Measurements from ENCODE around the gene NDUFB5.
"Not testable (repeated sequence)": the region's sequence is repeated elsewhere in the genome, so short reads cannot be mapped to it uniquely, and the experiment has no call there.

NDUFB5 gene

DNA sequence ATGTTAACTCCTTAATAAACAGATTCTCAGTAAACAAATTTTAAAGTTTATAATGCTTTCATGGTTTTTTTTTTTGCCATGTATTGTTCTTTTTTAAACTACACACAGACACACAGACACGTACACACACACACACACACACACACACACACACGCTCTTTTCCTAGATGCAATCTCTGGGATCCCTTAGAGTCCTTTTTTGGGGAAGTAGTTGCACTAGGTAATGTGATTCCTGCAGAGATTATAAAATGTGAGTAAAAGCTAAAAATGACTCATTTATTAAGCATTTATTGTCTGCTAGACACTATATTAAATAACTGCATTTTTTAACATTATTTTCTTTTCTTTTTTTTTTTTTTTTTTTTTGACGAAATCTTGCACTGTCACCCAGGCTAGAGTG, 19.9 kb downstream of the NDUFB5 start:
- FAIRE-seq: no peak
- no peak for DNase-seq (ENCODE audit: insufficient read length, low spot score)
- TF ChIP-seq CTCF (IDR thresholded peaks at IDR 0.05; ENCODE audit: insufficient read depth, missing control alignments): no peak

GRCh38 chr3:179630753-179631451, 26.3 kb downstream of the NDUFB5 start:
- TF ChIP-seq CTCF (IDR thresholded peaks at IDR 0.05; ENCODE audit: insufficient read depth, missing control alignments): no peak
- FAIRE-seq (no peak), DNase-seq (ENCODE audit: insufficient read length, low spot score) (no peak)

GRCh38 chr3:179640469-179640868, 35.9 kb downstream of the NDUFB5 start:
- no peak for TF ChIP-seq CTCF (IDR thresholded peaks at IDR 0.05; ENCODE audit: insufficient read depth, missing control alignments)
- FAIRE-seq: no peak

GRCh38 chr3:179642871-179643270, 38.3 kb downstream of the NDUFB5 start:
- TF ChIP-seq CTCF (IDR thresholded peaks at IDR 0.05; ENCODE audit: insufficient read depth, missing control alignments): no peak
- FAIRE-seq: no peak
- DNase-seq (ENCODE audit: insufficient read length, low spot score): no peak

More at GRCh38 chr3:179640469-179640868, 35.9 kb downstream of the NDUFB5 start:
- DNase-seq (ENCODE audit: insufficient read length, low spot score): no peak

- not testable (repeated sequence) for FAIRE-seq; DNase-seq (ENCODE audit: insufficient read length, low spot score)
Observed at GRCh38 chr3:179643837-179644236, 39.2 kb downstream of the NDUFB5 start.

GRCh38 chr3:179646177-179646576, 41.6 kb downstream of the NDUFB5 start:
- DNase-seq (ENCODE audit: insufficient read length, low spot score) (no peak), FAIRE-seq (no peak)
- no peak for TF ChIP-seq CTCF (IDR thresholded peaks at IDR 0.05; ENCODE audit: insufficient read depth, missing control alignments)

- no peak for TF ChIP-seq CTCF (IDR thresholded peaks at IDR 0.05; ENCODE audit: insufficient read depth, missing control alignments)
Observed at GRCh38 chr3:179651687-179652446, 47.3 kb downstream of the NDUFB5 start.

More at GRCh38 chr3:179651687-179652446, 47.3 kb downstream of the NDUFB5 start:
- no peak for FAIRE-seq
- no peak for DNase-seq (ENCODE audit: insufficient read length, low spot score)
